ENCODE results near the gene KCNQ1. TPM values are rescaled to one million over a fixed set of nuclear protein-coding genes. Genes with fewer than 3 reads are reported as not detected.

KCNQ1 gene
- total RNA-seq, 1 experiment from 2014 or later: 2.3 TPM

GRCh38 chr11:2849994-2850770, 405.4 kb downstream of the KCNQ1 start:
- Histone ChIP-seq H4K20me1 (ENCODE audit: control insufficient read depth, insufficient read depth, insufficient read length) (no peaks in the 10 kb centered on the region), H3K56ac (ENCODE audit: insufficient read length, low read depth, low read length) (no peak overlapping the region), H3K4me2 (ENCODE audit: insufficient read depth, insufficient read length, low read length) (no peak overlapping the region), H4K8ac (replicated peaks; ENCODE audit: insufficient read length, low read depth, low read length) (no peak overlapping the region), H3K23ac (ENCODE audit: insufficient read length, low read depth, low read length) (no peak overlapping the region), H2BK12ac (ENCODE audit: insufficient read length, low read depth, low read length) (no peak overlapping the region), H2AFZ (ENCODE audit: low read length) (no peak overlapping the region), H2BK15ac (ENCODE audit: low read depth, low read length) (no peak overlapping the region), H2BK120ac (ENCODE audit: low read depth, low read length, poor library complexity, severe bottlenecking) (no peak overlapping the region), H3K27ac (ENCODE audit: insufficient read length, low read depth, low read length) (no peak overlapping the region), H3K14ac (ENCODE audit: insufficient read depth, low read length) (no peak overlapping the region; the same call in 1 of the 2 replicates), H3K18ac (ENCODE audit: insufficient read length, low read depth, low read length) (no peak overlapping the region), H3K79me1 (ENCODE audit: insufficient read depth, low read depth, low read length, poor library complexity, severe bottlenecking) (no peaks in the 10 kb centered on the region), H3K9me3 (ENCODE audit: control insufficient read depth, low read depth, low read length) (no peaks in the 10 kb centered on the region), H3K4me1 (ENCODE audit: insufficient read depth, low read length) (no peaks in the 10 kb centered on the region), H2BK20ac (ENCODE audit: low read depth, low read length, poor library complexity, severe bottlenecking) (no peak overlapping the region), H3K27me3 (ENCODE audit: insufficient read depth, low read length) (no peaks in the 10 kb centered on the region; the same call in 1 of the 2 replicates), H3K4ac (ENCODE audit: low read depth, low read length) (no peak overlapping the region), H4K5ac (ENCODE audit: insufficient read length, low read depth, low read length) (no peak overlapping the region), H3K9ac (ENCODE audit: extremely low read depth, insufficient read length, low read length) (no peak overlapping the region), H3K79me2 (ENCODE audit: insufficient read depth, low read length) (no peaks in the 10 kb centered on the region), H2AK5ac (ENCODE audit: insufficient read length, low read length) (no peak overlapping the region), H4K91ac (ENCODE audit: insufficient read length, low read depth, low read length) (no peak overlapping the region), H3K23me2 (ENCODE audit: insufficient read length, low read depth, low read length, poor library complexity, severe bottlenecking) (no peaks in the 10 kb centered on the region), H3T11ph (ENCODE audit: low read length) (no peak overlapping the region), H2BK5ac (ENCODE audit: insufficient read length, low read length) (no peak overlapping the region)
- H3K4me3 Mint-ChIP-seq: no peak overlapping the region
- H3K27me3 Mint-ChIP-seq (ENCODE audit: low read depth): peaks cover 64% of the 10 kb centered on the region
- no CpG with 5 or more reads among the region's 53 CpGs for WGBS (ENCODE audit: extremely low coverage, insufficient read length, low lambda C conversion rate)
- peaks cover 3 to 15% of the 10 kb centered on the region in 2 experiments; a peak in 2 of 4 replicates for H3K4me1 Mint-ChIP-seq
- H3K27ac Mint-ChIP-seq: no peak overlapping the region
- H3K36me3 Mint-ChIP-seq (ENCODE audit: insufficient read depth in 1 of 3, low read depth in 3 of 3): no peaks in the 10 kb centered on the region
- no peaks in the 10 kb centered on the region for H3K9me3 Mint-ChIP-seq
- DNase-seq: no peak
- TF ChIP-seq, protein P1, sequence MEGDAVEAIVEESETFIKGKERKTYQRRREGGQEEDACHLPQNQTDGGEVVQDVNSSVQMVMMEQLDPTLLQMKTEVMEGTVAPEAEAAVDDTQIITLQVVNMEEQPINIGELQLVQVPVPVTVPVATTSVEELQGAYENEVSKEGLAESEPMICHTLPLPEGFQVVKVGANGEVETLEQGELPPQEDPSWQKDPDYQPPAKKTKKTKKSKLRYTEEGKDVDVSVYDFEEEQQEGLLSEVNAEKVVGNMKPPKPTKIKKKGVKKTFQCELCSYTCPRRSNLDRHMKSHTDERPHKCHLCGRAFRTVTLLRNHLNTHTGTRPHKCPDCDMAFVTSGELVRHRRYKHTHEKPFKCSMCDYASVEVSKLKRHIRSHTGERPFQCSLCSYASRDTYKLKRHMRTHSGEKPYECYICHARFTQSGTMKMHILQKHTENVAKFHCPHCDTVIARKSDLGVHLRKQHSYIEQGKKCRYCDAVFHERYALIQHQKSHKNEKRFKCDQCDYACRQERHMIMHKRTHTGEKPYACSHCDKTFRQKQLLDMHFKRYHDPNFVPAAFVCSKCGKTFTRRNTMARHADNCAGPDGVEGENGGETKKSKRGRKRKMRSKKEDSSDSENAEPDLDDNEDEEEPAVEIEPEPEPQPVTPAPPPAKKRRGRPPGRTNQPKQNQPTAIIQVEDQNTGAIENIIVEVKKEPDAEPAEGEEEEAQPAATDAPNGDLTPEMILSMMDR (conservative IDR thresholded peaks at IDR 0.05): no peak

Data from H9 (cell line).